Tibial nerve (tissue), 4 donors: ENCODE results near the gene CLIP1.

ENCODE experiments used
- EP300 ChIP-seq, 2 donors: sonication (generic); formaldehyde crosslinking; IDR thresholded peaks; one replicate each; pipeline ENCODE4 v1.6.1; 2017; ENCODE audit warnings: antibody characterized with exemption in 2 of 2, mild to moderate bottlenecking in 1 of 2
- POLR2A ChIP-seq, 2 donors: fragments of 450-650 bp; IDR thresholded peaks; one replicate each; pipeline ENCODE4 v1.6.1; 2017; ENCODE audit warnings: antibody characterized with exemption in 2 of 2, mild to moderate bottlenecking in 2 of 2, moderate library complexity in 2 of 2
- TF ChIP-seq, protein P1 (sequence below), 5 experiments: fragments of 200-600 bp in 3 of 5; fragments of 450-650 bp in 2 of 5; sonication (generic) in 3 of 5; IDR thresholded peaks; one replicate each; pipeline ENCODE4 v1.5.1; 2016 to 2019; ENCODE audit warnings: antibody characterized with exemption in 5 of 5, mild to moderate bottlenecking in 3 of 5, moderate library complexity in 2 of 5

DNA sequence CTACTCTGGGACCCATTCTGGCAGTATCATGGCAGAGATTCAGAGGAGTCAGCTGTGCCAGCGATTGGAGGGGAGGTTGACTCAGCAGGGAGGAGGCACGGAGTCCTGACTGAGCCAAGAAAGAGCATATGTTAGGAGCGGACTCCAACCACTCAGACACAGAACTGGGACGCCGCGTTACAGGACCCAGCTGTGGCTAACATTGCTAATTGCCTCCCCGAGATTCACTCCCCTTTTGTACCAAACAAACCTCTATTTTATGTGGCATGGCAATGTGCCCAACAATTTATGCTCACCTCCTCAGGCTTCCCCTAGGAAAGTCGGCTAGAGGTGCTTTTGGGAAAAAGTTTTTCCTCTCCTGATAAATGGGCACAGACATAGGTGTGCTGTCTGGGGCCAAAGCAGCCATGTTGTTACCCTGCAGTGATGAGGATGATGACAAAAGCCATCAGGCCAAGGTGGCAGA is 15.2 kb upstream of the CLIP1 start:
- TF ChIP-seq, protein P1, sequence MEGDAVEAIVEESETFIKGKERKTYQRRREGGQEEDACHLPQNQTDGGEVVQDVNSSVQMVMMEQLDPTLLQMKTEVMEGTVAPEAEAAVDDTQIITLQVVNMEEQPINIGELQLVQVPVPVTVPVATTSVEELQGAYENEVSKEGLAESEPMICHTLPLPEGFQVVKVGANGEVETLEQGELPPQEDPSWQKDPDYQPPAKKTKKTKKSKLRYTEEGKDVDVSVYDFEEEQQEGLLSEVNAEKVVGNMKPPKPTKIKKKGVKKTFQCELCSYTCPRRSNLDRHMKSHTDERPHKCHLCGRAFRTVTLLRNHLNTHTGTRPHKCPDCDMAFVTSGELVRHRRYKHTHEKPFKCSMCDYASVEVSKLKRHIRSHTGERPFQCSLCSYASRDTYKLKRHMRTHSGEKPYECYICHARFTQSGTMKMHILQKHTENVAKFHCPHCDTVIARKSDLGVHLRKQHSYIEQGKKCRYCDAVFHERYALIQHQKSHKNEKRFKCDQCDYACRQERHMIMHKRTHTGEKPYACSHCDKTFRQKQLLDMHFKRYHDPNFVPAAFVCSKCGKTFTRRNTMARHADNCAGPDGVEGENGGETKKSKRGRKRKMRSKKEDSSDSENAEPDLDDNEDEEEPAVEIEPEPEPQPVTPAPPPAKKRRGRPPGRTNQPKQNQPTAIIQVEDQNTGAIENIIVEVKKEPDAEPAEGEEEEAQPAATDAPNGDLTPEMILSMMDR (IDR thresholded peaks at IDR 0.05): no peak
- no peak for TF ChIP-seq POLR2A (IDR thresholded peaks at IDR 0.05)
- no peak for TF ChIP-seq EP300 (IDR thresholded peaks at IDR 0.05)
